Left lung (tissue), 10 donors: ENCODE measurements around the gene CIZ1. TPM values are rescaled to one million over a fixed set of nuclear protein-coding genes. Genes with fewer than 3 reads are reported as not detected.
A peak's percentile ranks its signal among the peaks of the same experiment; 100 is the strongest.

Experiments used
- ATAC-seq: fragments of 200-7000 bp; cut with Tn5 transposase; one replicate; pipeline ENCODE4 v1.9.1; 2020; ENCODE audit warnings: moderate library complexity
- DNase-seq, 4 donors: peaks; one replicate each; pipeline ENCODE4 v3.0.0-alpha.2; 2013 to 2020
- H3K27ac ChIP-seq, 2 donors: fragments of 200-600 bp; sonication (generic) in 1 of 2; one replicate each; pipeline versions ENCODE4 v1.5.0 to v1.8.0; 2020 to 2021
- H3K27me3 ChIP-seq, 2 donors: fragments of 200-600 bp; sonication (generic) in 1 of 2; one replicate each; pipeline versions ENCODE4 v1.5.0 to v1.8.0; 2020 to 2021
- H3K36me3 ChIP-seq, 2 donors: fragments of 200-600 bp; sonication (generic) in 1 of 2; one replicate each; pipeline versions ENCODE4 v1.5.0 to v1.8.0; 2020 to 2021
- H3K4me1 ChIP-seq, 2 donors: fragments of 200-600 bp; one replicate each; pipeline ENCODE4 v1.8.0; 2021
- H3K4me3 ChIP-seq, 2 donors: fragments of 200-600 bp; sonication (generic) in 1 of 2; one replicate each; pipeline versions ENCODE4 v1.5.0 to v1.8.0; 2020 to 2021; ENCODE audit warnings: mild to moderate bottlenecking in 1 of 2
- H3K9me3 ChIP-seq, 2 donors: fragments of 200-600 bp; sonication (generic) in 1 of 2; one replicate each; pipeline versions ENCODE4 v1.5.0 to v1.8.0; 2020 to 2021
- CTCF ChIP-seq, 2 donors: fragments of 200-600 bp; sonication (generic) in 1 of 2; IDR thresholded peaks; one replicate each; pipeline versions ENCODE4 v1.5.0 to v1.8.0; 2021; ENCODE audit warnings: antibody characterized with exemption in 2 of 2
- intact Hi-C, 2 donors: fragments of 100-400 bp; cut with DNase I; formaldehyde crosslinking; loops; one replicate each; pipeline versions ENCODE4 v1.11.2 to v1.14.2; 2022
- polyA plus RNA-seq, 6 donors: library from polyadenylated mRNA; unstranded; fragments of 120-200 nt; gene quantifications; one replicate each; pipeline ENCODE4 v1.2.1, GENCODE V29; 2013; ENCODE audit not compliant: insufficient read length in 6 of 6
- total RNA-seq, 2 donors: library from RNA; stranded (reverse); fragmentation: NEBNext Ultra II Directional; extraction: Animal tissue kit (Norgen Biotek cat#: 25700); gene quantifications; one replicate each; pipeline ENCODE4 v1.2.1, GENCODE V29; 2021
- donor health status: DM: no; HTN: yes; CAD: no.
- donor health status: DM: no; HTN: no; CAD: no.

The CIZ1 gene
- total and polyA plus RNA-seq, 8 donors: 102 to 163 (median 143) TPM

- TF ChIP-seq CTCF (IDR thresholded peaks at IDR 0.05): no peak
- H3K36me3 ChIP-seq: no peaks in the 10 kb centered on the region
- no peaks in the 10 kb centered on the region for H3K9me3 ChIP-seq
- H3K27ac ChIP-seq: no peak overlapping the region
- peak overlapping the region; percentile 46 to 49 for H3K4me3 ChIP-seq
- peaks cover 8 to 52% of the 10 kb centered on the region in 2 donors for H3K27me3 ChIP-seq
- DNase-seq (peak in 1 of 4 donors; percentile 85), ATAC-seq (peak; percentile 40)
- intact Hi-C loops: no loop called here
- peaks cover 0 to 21% of the 10 kb centered on the region in 2 donors for H3K4me1 ChIP-seq
Observed at GRCh38 chr9:128203707-128204551, 12.6 kb upstream of the CIZ1 start.

DNA sequence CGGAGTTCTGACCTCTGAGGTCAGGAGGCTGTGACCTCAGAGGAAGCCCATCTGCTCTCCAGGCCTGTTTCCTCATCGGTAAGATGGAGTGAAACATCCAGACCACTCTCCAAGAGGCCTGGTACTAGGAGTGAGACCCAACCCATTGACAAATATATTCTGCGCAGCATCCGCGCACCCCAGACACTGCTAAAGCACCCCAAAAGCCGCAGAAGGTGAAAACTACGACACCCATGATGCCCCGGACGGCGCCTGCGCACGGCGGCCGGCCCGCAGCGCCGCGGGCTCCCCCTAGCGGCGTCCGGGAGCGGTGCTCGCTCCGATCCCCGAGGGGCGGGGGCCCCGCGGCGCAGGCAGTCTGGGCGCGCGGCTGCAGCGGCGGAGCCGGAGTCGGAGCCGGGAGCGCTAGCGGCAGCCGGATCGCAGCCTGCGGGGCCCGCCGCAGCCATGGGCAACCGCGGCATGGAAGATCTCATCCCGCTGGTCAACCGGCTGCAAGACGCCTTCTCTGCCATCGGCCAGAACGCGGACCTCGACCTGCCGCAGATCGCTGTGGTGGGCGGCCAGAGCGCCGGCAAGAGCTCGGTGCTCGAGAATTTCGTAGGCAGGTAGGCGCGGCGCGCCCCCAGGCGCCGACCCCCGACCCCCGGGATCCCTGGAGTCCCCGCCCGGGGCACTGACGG is 11.8 kb upstream of the CIZ1 start, which contains the start of gene DNM1:
DNM1 (plus strand) TSS at position 356 of the 683 bp plus-strand sequence; CDS start at position 448, 92 bp downstream.
- H3K4me1 ChIP-seq: peaks cover 0 to 21% of the 10 kb centered on the region in 2 donors
- ATAC-seq (peak; percentile 96), DNase-seq (peak; percentile 50 to 94 (median 71))
- no peak within 1 kb of the TSS for H3K27ac ChIP-seq
- no peaks in the 10 kb centered on the region for H3K36me3 ChIP-seq
- no peaks in the 10 kb centered on the region for H3K9me3 ChIP-seq
- intact Hi-C loops: no loop called here
- H3K27me3 ChIP-seq: peaks cover 8 to 44% of the 10 kb centered on the region in 2 donors
- peak; percentile 90 to 95 for TF ChIP-seq CTCF (IDR thresholded peaks at IDR 0.05)
- peak within 1 kb of the TSS; percentile 46 to 49 for H3K4me3 ChIP-seq

- ATAC-seq (no peak), DNase-seq (no peak)
- Histone ChIP-seq H3K27me3 (peaks cover 8 to 39% of the 10 kb centered on the region in 2 donors), H3K9me3 (no peaks in the 10 kb centered on the region), H3K4me3 (peak overlapping the region in 1 of 2 donors; percentile 49), H3K4me1 (peaks cover 0 to 21% of the 10 kb centered on the region in 2 donors), H3K27ac (no peak overlapping the region), H3K36me3 (no peaks in the 10 kb centered on the region)
- TF ChIP-seq CTCF (IDR thresholded peaks at IDR 0.05): no peak
- intact Hi-C loops: no loop called here
Observed at GRCh38 chr9:128202648-128203023, 11.3 kb upstream of the CIZ1 start.

GRCh38 chr9:128201441-128202369 is 10.3 kb upstream of the CIZ1 start:
- Histone ChIP-seq H3K36me3 (no peaks in the 10 kb centered on the region), H3K4me1 (peaks cover 0 to 21% of the 10 kb centered on the region in 2 donors), H3K27me3 (peaks cover 8 to 34% of the 10 kb centered on the region in 2 donors), H3K9me3 (no peaks in the 10 kb centered on the region), H3K27ac (no peak overlapping the region), H3K4me3 (no peak overlapping the region)
- DNase-seq (no peak), ATAC-seq (no peak)
- intact Hi-C loops: no loop called here
- TF ChIP-seq CTCF (IDR thresholded peaks at IDR 0.05): no peak
